COLO829 (cell line): ENCODE results near the gene RIMS4.
"Not testable (repeated sequence)": the region's sequence is repeated elsewhere in the genome, so short reads cannot be mapped to it uniquely, and the experiment has no call there.

Experiments used
- DNase-seq: peaks from one replicate; pipeline ENCODE4 v3.0.0; 2012; ENCODE audit warnings: low spot score

The RIMS4 gene

GRCh38 chr20:44795836-44796235, 14.5 kb downstream of the RIMS4 start:
- no peak for DNase-seq

- no peak for DNase-seq
These were observed 17.6 kb downstream of the RIMS4 start for GRCh38 chr20:44792796-44793195.

DNA sequence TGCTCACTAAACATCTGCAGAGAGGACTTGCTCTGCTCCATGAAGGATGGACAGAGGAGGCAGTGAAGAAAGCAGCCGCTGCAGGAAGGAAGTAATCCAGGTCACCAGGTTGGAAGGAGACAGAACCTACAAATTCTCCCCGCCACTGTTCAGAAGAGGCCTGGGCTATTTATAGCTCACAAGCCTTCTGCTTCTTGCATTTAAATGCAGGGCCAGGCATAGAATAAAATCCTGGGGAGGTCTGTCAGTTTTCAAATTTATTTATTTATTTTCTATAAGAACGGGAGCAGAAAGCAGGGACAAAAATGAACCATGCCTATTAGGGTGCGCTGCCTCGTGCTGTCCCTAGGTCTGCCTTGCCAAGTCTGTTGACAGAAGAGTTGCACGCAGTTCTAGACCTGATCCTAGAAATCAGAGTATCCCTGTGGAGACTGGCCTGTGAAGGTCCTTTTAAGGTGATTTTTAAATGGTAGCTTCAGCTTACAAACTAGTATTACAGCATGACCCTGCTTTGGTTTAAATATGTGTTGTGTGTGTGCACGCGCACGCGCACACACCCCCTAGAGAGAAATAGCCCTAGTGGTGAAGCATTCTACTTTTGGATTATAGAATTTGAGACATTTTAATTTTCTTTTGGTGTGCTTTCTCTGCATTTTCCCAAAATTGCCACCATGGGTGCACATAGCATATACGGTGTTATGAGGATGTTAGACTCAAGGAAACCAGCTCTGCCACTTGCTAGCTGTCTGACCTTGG, 19.5 kb downstream of the RIMS4 start:
- DNase-seq = no peak

GRCh38 chr20:44788706-44789456, 21.5 kb downstream of the RIMS4 start:
- no peak for DNase-seq

DNA sequence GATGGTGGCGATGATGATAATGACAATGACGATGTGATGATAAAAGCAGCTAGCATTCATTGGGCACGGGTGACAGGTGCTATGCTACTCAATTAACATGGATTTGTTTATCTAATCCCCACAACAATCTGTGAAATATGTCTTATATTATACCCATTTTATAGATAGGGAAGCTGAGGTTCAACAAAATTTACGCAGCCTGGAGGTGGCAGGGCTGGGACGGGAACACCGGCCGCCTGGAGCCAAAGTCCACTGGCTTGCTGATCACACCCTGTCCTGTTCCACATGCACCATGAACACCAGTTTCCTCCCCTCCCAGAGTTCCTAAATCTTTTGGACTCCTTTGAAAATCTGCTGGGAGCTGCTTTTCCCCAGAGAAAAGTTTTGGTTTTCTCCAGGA, 23.0 kb downstream of the RIMS4 start:
- DNase-seq = no peak

- peak; percentile 36 for DNase-seq
These were observed 24.6 kb downstream of the RIMS4 start for GRCh38 chr20:44785768-44786167.

DNA sequence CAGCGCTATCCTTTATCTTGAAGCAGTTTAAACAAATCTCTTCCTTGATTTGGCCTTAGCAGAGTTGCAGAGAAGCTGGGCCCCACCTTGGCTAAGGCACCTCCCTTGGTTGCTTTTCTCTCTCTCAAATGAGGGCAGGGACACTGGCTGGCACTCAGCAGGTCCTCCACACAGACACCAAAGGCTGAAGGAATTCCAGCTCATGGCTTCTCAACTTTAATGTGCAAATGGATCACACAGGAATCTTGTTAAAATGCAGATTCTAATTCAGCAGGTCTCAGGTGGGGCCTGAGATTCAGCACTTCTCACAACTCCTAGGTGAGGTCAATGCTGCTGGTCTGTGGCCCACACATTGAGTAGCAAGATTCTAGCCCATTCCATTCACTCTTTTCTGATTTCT, 25.7 kb downstream of the RIMS4 start:
- DNase-seq = no peak

DNA sequence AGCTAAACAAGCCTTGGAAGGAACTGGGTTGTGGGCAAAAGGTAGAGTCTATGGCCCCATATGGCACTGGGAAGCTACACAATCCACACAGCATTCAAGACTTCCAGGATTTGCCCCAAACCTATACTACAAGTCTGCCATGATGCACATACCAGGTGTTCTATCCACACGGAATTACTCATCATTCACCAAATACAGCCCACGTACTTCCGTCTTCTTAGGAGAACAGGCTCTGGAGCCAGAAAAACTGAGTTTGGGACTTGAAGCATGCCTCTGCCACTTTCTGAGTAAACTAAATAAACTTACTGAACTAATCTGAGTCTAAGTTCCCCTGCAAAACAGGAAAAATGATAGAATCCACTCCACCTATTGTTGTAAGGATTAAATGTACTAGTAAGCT, 28.6 kb downstream of the RIMS4 start:
- no peak for DNase-seq

DNA sequence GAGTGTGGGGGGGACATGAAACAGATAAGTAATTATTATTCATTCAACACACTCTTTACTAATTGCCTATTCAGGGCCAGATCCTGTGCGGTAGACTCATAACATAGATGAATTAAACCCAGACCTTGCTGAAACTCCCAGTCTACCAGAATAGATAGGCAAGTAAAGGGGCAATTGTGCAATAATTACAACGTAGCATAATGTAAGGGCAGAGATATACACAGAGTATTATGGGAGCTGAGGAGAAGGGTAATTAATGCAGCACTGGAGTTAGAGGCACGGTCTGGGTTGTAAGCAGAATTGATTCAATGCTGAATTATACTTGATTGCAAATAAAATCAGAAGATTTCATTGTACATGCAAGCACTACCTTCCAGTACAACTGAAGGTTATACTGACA, 29.2 kb downstream of the RIMS4 start:
- DNase-seq = no peak

- DNase-seq = peak; percentile 47
These were observed 30.1 kb downstream of the RIMS4 start for GRCh38 chr20:44780226-44780625.

DNA sequence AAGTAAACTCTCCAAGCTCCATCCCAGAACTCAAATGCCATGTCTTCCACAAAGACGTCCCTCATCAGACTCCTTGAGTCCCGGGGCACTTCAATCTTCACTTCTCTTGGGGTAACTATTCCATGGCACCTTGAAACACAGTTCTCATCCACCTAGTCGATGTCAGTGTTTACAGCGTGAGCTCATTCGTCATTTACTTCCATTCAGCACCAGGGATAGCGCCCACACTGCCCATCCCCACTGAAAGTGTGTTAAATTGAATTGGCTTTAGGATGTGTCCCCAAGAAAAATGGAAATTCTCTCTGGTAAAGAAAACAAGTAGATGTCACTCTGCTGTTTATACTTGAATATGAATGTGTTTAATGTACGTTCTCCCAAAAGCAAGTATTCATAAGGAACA, 33.4 kb downstream of the RIMS4 start:
- no peak for DNase-seq

DNA sequence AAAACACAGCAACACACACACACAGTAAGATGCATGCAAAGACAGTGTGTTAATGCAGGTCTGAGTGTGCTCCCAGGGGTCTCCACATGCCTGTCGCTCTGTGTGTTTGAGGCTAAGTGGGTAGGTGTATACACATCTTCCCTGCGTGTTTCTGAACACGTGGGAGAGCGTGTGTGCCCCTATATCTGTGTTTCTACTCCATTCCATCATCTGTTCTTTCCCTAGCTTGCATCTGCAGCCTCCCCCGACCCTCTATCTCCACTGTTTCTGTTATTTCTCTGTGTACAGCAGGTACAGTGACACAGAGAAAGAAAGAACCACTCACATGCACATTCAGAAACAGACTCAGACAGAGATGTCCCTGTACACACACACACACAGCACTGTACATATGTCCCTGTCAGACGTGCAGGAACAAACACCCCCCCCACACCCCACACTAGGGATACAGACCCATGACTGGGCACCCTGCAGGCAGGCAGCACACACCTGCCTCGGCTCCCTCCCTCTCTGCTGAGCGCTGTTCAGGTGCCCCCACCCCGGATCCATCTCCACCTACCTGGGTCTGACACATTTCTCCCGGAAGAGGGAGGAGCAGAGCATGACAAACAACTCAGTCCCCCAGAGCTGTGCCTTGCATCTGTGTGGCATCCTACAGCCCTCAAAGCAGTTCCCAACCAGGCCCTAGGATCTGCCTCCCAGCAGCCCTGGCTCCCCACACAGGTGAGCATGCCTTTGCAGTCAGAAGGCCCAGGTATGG, 37.1 kb downstream of the RIMS4 start:
- no peak for DNase-seq

- DNase-seq = no peak
These were observed 37.7 kb downstream of the RIMS4 start for GRCh38 chr20:44772636-44773035.

DNA sequence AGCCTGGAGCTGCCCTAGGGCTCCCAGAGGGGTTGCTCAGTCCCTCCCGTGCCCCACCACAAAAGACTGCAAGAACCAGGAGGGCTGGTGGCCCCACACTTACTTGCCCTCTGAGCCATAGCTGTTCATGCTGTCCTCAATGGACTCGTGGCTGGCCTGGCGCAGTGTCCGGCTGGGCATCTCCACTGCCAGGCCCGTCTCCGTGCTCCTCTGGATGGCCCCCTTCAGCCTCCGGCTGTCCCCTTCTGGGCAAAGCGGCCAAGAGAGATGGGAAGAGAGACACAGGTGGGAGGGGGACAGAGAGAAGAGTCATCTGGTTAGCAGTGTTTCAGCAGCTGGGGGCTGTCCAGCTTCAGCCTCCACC, 39.2 kb downstream of the RIMS4 start:
- DNase-seq = no peak

- DNase-seq = no peak
These were observed 39.7 kb downstream of the RIMS4 start for GRCh38 chr20:44770484-44771171.

- no peak for DNase-seq
These were observed 40.9 kb downstream of the RIMS4 start for GRCh38 chr20:44769481-44769863.

- DNase-seq = no peak
These were observed 41.4 kb downstream of the RIMS4 start for GRCh38 chr20:44768854-44769480.

GRCh38 chr20:44768256-44768655, 42.1 kb downstream of the RIMS4 start:
- DNase-seq = no peak

GRCh38 chr20:44765701-44766347, 44.5 kb downstream of the RIMS4 start:
- DNase-seq = no peak

DNA sequence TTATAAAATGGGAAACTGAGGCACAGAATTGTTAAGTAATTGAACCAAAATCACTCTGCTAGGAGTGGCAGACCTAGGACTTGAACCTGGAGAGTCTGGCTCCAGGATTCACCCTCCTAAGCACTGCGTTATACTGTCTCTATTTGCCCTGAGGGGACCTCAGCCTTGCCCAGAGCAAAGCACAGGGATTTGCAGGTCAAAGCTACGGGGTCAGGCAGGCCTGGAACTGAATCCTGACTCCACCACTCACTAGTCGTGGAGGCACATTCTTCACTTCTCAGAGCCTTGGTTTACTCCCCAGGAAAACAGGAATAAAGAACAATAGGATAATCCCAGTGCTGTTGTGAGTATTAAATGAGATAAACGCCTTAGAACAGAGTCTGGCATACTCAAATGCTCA, 45.3 kb downstream of the RIMS4 start:
- no peak for DNase-seq

- not testable (repeated sequence) for DNase-seq
These were observed 46.5 kb downstream of the RIMS4 start for GRCh38 chr20:44763798-44764197.
